HepG2 (cell line): Measurements from ENCODE around the gene DDAH2. TPM values are rescaled to one million over a fixed set of nuclear protein-coding genes. Genes with fewer than 3 reads are reported as not detected.

Experiments
- ATAC-seq: fragments of 200-7000 bp; cut with Tn5 transposase; 3 replicates; pipeline ENCODE4 v1.9.1; 2020; ENCODE audit warnings: mild to moderate bottlenecking, moderate library complexity
- BruUV-seq: library from RNA; stranded (reverse); fragments of 400-500 nt; replicated peaks from 2 replicates; lab custom pipeline; 2021; lab: Mats Ljungman, UMichigan
- CTCF ChIA-PET: fragments of 300-600 bp; formaldehyde crosslinking; extraction: SDS; loops from one replicate; lab custom pipeline; 2021; ENCODE audit warnings: low total read pairs, inconsistent platforms, low intra/inter-chr PET ratio; lab: Yijun Ruan, JAX
- POLR2A ChIA-PET: fragments of 350-600 bp; sonication (Branson Sonifier 250); formaldehyde crosslinking; loops from one replicate; lab custom pipeline; 2020; ENCODE audit warnings: antibody characterized with exemption, inconsistent platforms; lab: Yijun Ruan, JAX
- DNase-seq: peaks from one replicate; pipeline ENCODE4 v3.0.0-alpha.2; 2015; ENCODE audit warnings: low spot score
- FAIRE-seq: peaks from 3 replicates; lab custom pipeline; 2011; peaks lifted over from hg19 to GRCh38; lab: Jason Lieb, UNC
- H2AFZ ChIP-seq: one replicate; pipeline ENCODE4 v1.6.1; 2011; ENCODE audit warnings: low read length, inconsistent platforms
- H3K27ac ChIP-seq: fragments of 300-600 bp; 3 replicates; pipeline ENCODE4 v1.8.0; 2011; ENCODE audit warnings: mixed run types, mild to moderate bottlenecking, mixed read lengths, low read length, inconsistent platforms; ENCODE audit not compliant: insufficient read depth; ENCODE audit errors: extremely low read length
- H3K27me3 ChIP-seq, 2 experiments: fragments of 200-600 bp in 1 of 2; 2 replicates in 1 of 2; 3 replicates in 1 of 2; pipeline versions ENCODE4 v1.6.0 to v1.8.0; 2011; ENCODE audit warnings: low read length in 2 of 2, mild to moderate bottlenecking in 2 of 2, moderate library complexity in 2 of 2, inconsistent platforms in 1 of 2; ENCODE audit not compliant: insufficient read depth in 2 of 2, control insufficient read depth in 1 of 2
- H3K36me3 ChIP-seq, 2 experiments: fragments of 200-600 bp in 1 of 2; replicated peaks in 1 of 2; 2 replicates in 1 of 2; 3 replicates in 1 of 2; pipeline versions ENCODE4 v1.5.1 to v1.8.0; 2011; ENCODE audit warnings: low read length in 2 of 2, inconsistent platforms in 1 of 2; ENCODE audit not compliant: insufficient read depth in 2 of 2, control insufficient read depth in 1 of 2
- H3K4me1 ChIP-seq: 2 replicates; pipeline ENCODE4 v1.5.1; 2012; ENCODE audit warnings: low read length, inconsistent platforms; ENCODE audit not compliant: insufficient read depth
- H3K4me2 ChIP-seq: 2 replicates; pipeline ENCODE4 v1.6.0; 2011; ENCODE audit warnings: low read depth, low read length, inconsistent platforms
- H3K4me3 ChIP-seq, 3 experiments: fragments of 200-600 bp in 1 of 3; sonication (generic), shearing (Covaris generic) in 1 of 3; replicated peaks in 1 of 3; 2 replicates each; pipeline ENCODE4 v1.5.1; 2011 to 2016; ENCODE audit warnings: low read length in 3 of 3, inconsistent platforms in 2 of 3, low read depth in 2 of 3, mild to moderate bottlenecking in 2 of 3, control low read depth in 1 of 3, mixed read lengths in 1 of 3; ENCODE audit not compliant: insufficient read depth in 1 of 3
- H3K79me2 ChIP-seq: one replicate; pipeline ENCODE4 v1.6.1; 2011; ENCODE audit warnings: low read length, inconsistent platforms; ENCODE audit not compliant: insufficient read depth
- H3K9ac ChIP-seq: 2 replicates; pipeline ENCODE4 v1.6.0; 2011; ENCODE audit warnings: mild to moderate bottlenecking, low read depth, low read length, inconsistent platforms; ENCODE audit not compliant: insufficient read depth
- H3K9me3 ChIP-seq: 2 replicates; pipeline ENCODE4 v1.5.1; 2012; ENCODE audit warnings: mild to moderate bottlenecking, low read length
- H4K20me1 ChIP-seq: 2 replicates; pipeline ENCODE4 v1.6.0; 2011; ENCODE audit warnings: inconsistent platforms, mild to moderate bottlenecking, low read length, moderate library complexity; ENCODE audit not compliant: insufficient read depth
- AGO2 ChIP-seq: fragments of 200-400 bp; formaldehyde crosslinking; optimal IDR thresholded peaks from 2 replicates; pipeline ENCODE3; 2017; ENCODE audit warnings: mild to moderate bottlenecking, low read depth, low read length, moderate library complexity
- CBX1 ChIP-seq: IDR thresholded peaks from one replicate; pipeline ENCODE4 v1.6.1; 2016; ENCODE audit warnings: antibody characterized with exemption, low read depth
- FOSL2 ChIP-seq: sonication (generic); formaldehyde crosslinking; IDR thresholded peaks from 2 replicates; pipeline ENCODE4 v1.4.0; 2020; ENCODE audit warnings: missing genetic modification reagents
- KLF6 ChIP-seq: IDR thresholded peaks from 2 replicates; pipeline ENCODE4 v1.8.0; 2016; ENCODE audit warnings: missing biosample characterization, missing genetic modification reagents
- PHB2 ChIP-seq: fragments of 450-650 bp; IDR thresholded peaks from 2 replicates; pipeline ENCODE4 v1.6.1; 2018; ENCODE audit not compliant: partially characterized antibody
- STAG1 ChIP-seq: sonication (generic); formaldehyde crosslinking; IDR thresholded peaks from 2 replicates; pipeline ENCODE4 v1.4.0; 2020; ENCODE audit warnings: missing genetic modification reagents
- XBP1 ChIP-seq: sonication (generic); formaldehyde crosslinking; IDR thresholded peaks from 2 replicates; pipeline ENCODE4 v1.5.0; 2020; ENCODE audit warnings: missing genetic modification reagents
- ZNF781 ChIP-seq: sonication (generic); formaldehyde crosslinking; IDR thresholded peaks from 2 replicates; pipeline ENCODE4 v1.5.1; 2020; ENCODE audit warnings: borderline replicate concordance, mild to moderate bottlenecking, missing genetic modification reagents; ENCODE audit errors: not compliant biosample characterization
- WGBS: methylation state at CpG from one replicate; pipeline ENCODE4 v1.1.6; 2017; ENCODE audit warnings: low lambda C conversion rate; 5-methylcytosine and 5-hydroxymethylcytosine counted together
- in situ Hi-C: cut with HindIII; loops from 2 replicates; pipeline ENCODE4 v1.10.0; 2017; ENCODE audit warnings: low pct_unique_long_range_greater_than_20kb; ENCODE audit not compliant: extremely low pct_ligation_motif_present
- intact Hi-C: fragments of 100-400 bp; cut with micrococcal nuclease; formaldehyde crosslinking; loops from one replicate; pipeline ENCODE4 v1.10.0; 2022; ENCODE audit not compliant: unreplicated experiment
- polyA plus RNA-seq, 8 experiments: library from polyadenylated mRNA; depleted of rRNA in 3 of 8; stranded (reverse) in 7 of 8; unstranded in 1 of 8; fragments of >200 nt; fragmentation: Illumina TruSeq in 4 of 8; extraction: Trizol in 4 of 8; gene quantifications; 2 replicates each; pipeline versions ENCODE4 v1.2.1 to v1.2.3, GENCODE V29; 2011 to 2016; ENCODE audit warnings: low read depth in 4 of 8, missing spikeins in 1 of 8, mixed read lengths in 1 of 8; ENCODE audit not compliant: insufficient read depth in 1 of 8
- total RNA-seq, 5 experiments: library from RNA; depleted of rRNA; stranded (reverse); fragments of >200 nt; fragmentation: Illumina TruSeq; extraction: Trizol; gene quantifications; 2 replicates each; pipeline ENCODE4 v1.2.3, GENCODE V29; 2016; ENCODE audit warnings: low read depth in 1 of 5
- TF ChIP-seq, protein P1 (sequence below): sonication (generic); formaldehyde crosslinking; IDR thresholded peaks from 2 replicates; pipeline ENCODE4 v1.9.0; 2021; ENCODE audit warnings: mild to moderate bottlenecking, missing genetic modification reagents
- TF ChIP-seq, protein P2 (sequence below): IDR thresholded peaks from 2 replicates; pipeline ENCODE4 v1.6.1; 2016; ENCODE audit warnings: missing biosample characterization, missing genetic modification reagents, low read depth
- TF ChIP-seq, protein P3 (sequence below): sonication (generic); formaldehyde crosslinking; IDR thresholded peaks from 2 replicates; pipeline ENCODE4 v1.4.0; 2020; ENCODE audit warnings: missing genetic modification reagents, borderline replicate concordance

DDAH2 gene
- total and polyA plus RNA-seq, 2 of the 13 experiments (the other 11 are each of a cell fraction or from before 2014, with no cell fraction given) = 16.4 to 21.1 TPM

DNA sequence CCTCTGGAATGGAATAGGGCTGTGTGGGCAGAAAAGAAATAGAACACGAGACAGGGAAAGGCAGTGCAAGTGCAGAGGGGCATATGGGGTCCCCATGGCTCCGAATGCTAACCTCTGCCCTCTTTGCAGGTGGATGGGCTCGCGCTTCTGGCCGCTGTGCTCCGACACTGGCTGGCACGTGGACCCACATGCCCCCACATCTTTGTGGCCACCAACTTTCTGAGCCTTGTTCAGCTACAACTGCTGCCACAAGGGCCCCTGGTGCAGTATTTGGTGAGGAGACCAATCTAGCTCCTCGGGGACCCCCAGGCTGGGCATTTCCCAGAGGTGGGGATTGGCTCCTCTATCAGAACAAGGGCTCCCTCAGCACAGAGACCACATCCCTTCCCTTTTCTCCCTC, 32.2 kb upstream of the DDAH2 start (continued):
- TF ChIP-seq, protein P1, sequence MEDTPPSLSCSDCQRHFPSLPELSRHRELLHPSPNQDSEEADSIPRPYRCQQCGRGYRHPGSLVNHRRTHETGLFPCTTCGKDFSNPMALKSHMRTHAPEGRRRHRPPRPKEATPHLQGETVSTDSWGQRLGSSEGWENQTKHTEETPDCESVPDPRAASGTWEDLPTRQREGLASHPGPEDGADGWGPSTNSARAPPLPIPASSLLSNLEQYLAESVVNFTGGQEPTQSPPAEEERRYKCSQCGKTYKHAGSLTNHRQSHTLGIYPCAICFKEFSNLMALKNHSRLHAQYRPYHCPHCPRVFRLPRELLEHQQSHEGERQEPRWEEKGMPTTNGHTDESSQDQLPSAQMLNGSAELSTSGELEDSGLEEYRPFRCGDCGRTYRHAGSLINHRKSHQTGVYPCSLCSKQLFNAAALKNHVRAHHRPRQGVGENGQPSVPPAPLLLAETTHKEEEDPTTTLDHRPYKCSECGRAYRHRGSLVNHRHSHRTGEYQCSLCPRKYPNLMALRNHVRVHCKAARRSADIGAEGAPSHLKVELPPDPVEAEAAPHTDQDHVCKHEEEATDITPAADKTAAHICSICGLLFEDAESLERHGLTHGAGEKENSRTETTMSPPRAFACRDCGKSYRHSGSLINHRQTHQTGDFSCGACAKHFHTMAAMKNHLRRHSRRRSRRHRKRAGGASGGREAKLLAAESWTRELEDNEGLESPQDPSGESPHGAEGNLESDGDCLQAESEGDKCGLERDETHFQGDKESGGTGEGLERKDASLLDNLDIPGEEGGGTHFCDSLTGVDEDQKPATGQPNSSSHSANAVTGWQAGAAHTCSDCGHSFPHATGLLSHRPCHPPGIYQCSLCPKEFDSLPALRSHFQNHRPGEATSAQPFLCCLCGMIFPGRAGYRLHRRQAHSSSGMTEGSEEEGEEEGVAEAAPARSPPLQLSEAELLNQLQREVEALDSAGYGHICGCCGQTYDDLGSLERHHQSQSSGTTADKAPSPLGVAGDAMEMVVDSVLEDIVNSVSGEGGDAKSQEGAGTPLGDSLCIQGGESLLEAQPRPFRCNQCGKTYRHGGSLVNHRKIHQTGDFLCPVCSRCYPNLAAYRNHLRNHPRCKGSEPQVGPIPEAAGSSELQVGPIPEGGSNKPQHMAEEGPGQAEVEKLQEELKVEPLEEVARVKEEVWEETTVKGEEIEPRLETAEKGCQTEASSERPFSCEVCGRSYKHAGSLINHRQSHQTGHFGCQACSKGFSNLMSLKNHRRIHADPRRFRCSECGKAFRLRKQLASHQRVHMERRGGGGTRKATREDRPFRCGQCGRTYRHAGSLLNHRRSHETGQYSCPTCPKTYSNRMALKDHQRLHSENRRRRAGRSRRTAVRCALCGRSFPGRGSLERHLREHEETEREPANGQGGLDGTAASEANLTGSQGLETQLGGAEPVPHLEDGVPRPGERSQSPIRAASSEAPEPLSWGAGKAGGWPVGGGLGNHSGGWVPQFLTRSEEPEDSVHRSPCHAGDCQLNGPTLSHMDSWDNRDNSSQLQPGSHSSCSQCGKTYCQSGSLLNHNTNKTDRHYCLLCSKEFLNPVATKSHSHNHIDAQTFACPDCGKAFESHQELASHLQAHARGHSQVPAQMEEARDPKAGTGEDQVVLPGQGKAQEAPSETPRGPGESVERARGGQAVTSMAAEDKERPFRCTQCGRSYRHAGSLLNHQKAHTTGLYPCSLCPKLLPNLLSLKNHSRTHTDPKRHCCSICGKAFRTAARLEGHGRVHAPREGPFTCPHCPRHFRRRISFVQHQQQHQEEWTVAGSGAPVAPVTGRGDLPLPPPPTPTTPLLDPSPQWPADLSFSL (CRISPR knock-in tag) = no peak
- TF ChIP-seq, protein P2, sequence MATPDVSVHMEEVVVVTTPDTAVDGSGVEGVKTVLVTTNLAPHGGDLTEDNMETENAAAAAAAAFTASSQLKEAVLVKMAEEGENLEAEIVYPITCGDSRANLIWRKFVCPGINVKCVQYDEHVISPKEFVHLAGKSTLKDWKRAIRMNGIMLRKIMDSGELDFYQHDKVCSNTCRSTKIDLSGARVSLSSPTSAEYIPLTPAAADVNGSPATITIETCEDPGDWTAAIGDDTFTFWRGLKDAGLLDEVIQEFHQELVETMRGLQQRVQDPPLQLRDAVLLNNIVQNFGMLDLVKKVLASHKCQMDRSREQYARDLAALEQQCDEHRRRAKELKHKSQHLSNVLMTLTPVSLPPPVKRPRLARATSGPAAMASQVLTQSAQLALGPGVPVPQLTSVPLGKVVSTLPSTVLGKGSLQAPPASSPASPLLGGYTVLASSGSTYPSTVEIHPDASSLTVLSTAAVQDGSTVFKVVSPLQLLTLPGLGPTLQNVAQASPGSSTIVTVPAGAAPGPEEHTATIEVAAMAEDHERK (CRISPR knock-in tag) = no peak
- TF ChIP-seq KLF6 (CRISPR knock-in tag) (no peak), XBP1 (CRISPR knock-in tag) (no peak)

DNA sequence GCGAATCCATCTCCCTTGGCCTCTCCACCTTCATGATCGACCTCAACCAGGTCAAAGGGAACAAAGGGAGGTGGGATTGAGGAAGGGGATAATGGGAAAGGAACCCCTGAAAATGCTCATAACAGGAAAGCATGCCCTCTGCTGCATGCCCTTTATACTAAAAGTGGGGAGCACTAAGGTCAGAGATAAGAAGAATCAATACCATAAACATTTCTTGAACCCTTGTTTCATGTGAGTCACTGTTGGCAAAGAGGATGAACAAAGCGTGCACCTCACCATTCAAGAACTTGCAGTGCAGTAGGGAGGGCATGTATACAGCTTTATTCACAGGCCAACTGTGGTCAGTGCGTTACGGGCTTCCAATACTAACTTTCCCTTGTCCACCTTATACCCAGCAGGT, 31.7 kb upstream of the DDAH2 start:
- DNase-seq (no peak), ATAC-seq (0 out of 3 replicates have a peak, but pooled peaks have one; percentile 12), FAIRE-seq (no peak)
- Histone ChIP-seq H3K4me1 (peaks cover 31% of the 10 kb centered on the region), H3K9ac (no peak overlapping the region), H3K27me3 (no peaks in the 10 kb centered on the region), H3K4me2 (no peak overlapping the region), H3K27ac (no peak overlapping the region), H3K4me3 (no peak overlapping the region), H2AFZ (no peak overlapping the region), H3K9me3 (no peaks in the 10 kb centered on the region), H4K20me1 (no peaks in the 10 kb centered on the region), H3K79me2 (no peaks in the 10 kb centered on the region), H3K36me3 (peaks cover 0 to 2% of the 10 kb centered on the region in 2 experiments; a peak in 3 of 5 replicates)
- TF ChIP-seq ZNF781 (CRISPR knock-in tag) = no peak
- TF ChIP-seq STAG1 (CRISPR knock-in tag) = 0 out of 2 replicates have a peak, but pooled peaks have one; percentile 3
- TF ChIP-seq PHB2 = no peak
- TF ChIP-seq CBX1 = no peak
- TF ChIP-seq FOSL2 (CRISPR knock-in tag) = 0 out of 2 replicates have a peak, but pooled peaks have one; percentile 15
- TF ChIP-seq, protein P3, sequence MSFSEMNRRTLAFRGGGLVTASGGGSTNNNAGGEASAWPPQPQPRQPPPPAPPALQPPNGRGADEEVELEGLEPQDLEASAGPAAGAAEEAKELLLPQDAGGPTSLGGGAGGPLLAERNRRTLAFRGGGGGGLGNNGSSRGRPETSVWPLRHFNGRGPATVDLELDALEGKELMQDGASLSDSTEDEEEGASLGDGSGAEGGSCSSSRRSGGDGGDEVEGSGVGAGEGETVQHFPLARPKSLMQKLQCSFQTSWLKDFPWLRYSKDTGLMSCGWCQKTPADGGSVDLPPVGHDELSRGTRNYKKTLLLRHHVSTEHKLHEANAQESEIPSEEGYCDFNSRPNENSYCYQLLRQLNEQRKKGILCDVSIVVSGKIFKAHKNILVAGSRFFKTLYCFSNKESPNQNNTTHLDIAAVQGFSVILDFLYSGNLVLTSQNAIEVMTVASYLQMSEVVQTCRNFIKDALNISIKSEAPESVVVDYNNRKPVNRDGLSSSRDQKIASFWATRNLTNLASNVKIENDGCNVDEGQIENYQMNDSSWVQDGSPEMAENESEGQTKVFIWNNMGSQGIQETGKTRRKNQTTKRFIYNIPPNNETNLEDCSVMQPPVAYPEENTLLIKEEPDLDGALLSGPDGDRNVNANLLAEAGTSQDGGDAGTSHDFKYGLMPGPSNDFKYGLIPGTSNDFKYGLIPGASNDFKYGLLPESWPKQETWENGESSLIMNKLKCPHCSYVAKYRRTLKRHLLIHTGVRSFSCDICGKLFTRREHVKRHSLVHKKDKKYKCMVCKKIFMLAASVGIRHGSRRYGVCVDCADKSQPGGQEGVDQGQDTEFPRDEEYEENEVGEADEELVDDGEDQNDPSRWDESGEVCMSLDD (CRISPR knock-in tag) = peak; percentile 64; the same call in 1 of the 2 replicates
- no peak for TF ChIP-seq AGO2
- POLR2A ChIA-PET = interaction anchor here (1.4 to 11.5 kb wide), 3 partner anchors 14 to 31 kb away, joined by 4 to 96 read pairs (median 5); partner anchors contain the start of genes CLIC1, DDAH2 and MSH5
- intact Hi-C loops = no loop called here
- CTCF ChIA-PET = no interaction called here
- no TSS peak for BruUV-seq
- WGBS = 92% methylated on average over 5 of the region's 5 CpGs
- in situ Hi-C loops = no loop called here
